Tibial nerve (tissue), 4 donors: ENCODE results near the gene PGGHG.

Source experiments
- CTCF ChIP-seq, 5 experiments: fragments of 200-600 bp in 3 of 5; fragments of 450-650 bp in 2 of 5; sonication (generic) in 3 of 5; IDR thresholded peaks; one replicate each; pipeline ENCODE4 v1.5.1; 2016 to 2019; ENCODE audit warnings: antibody characterized with exemption in 5 of 5, mild to moderate bottlenecking in 3 of 5, moderate library complexity in 2 of 5
- EP300 ChIP-seq, 2 donors: sonication (generic); formaldehyde crosslinking; IDR thresholded peaks; one replicate each; pipeline ENCODE4 v1.6.1; 2017; ENCODE audit warnings: antibody characterized with exemption in 2 of 2, mild to moderate bottlenecking in 1 of 2
- POLR2A ChIP-seq, 2 donors: fragments of 450-650 bp; IDR thresholded peaks; one replicate each; pipeline ENCODE4 v1.6.1; 2017; ENCODE audit warnings: antibody characterized with exemption in 2 of 2, mild to moderate bottlenecking in 2 of 2, moderate library complexity in 2 of 2

- TF ChIP-seq CTCF (IDR thresholded peaks at IDR 0.05) (no peak), POLR2A (IDR thresholded peaks at IDR 0.05) (no peak), EP300 (IDR thresholded peaks at IDR 0.05) (no peak)
Measured at GRCh38 chr11:329886-330253, 40.9 kb downstream of the PGGHG start.
